Superior temporal gyrus (tissue), 1 donor: ENCODE measurements around the gene BARX2.

ENCODE experiments used
- DNase-seq: peaks from one replicate; pipeline ENCODE4 v3.0.0-alpha.2; 2016; ENCODE audit errors: extremely low spot score

The BARX2 gene

DNA sequence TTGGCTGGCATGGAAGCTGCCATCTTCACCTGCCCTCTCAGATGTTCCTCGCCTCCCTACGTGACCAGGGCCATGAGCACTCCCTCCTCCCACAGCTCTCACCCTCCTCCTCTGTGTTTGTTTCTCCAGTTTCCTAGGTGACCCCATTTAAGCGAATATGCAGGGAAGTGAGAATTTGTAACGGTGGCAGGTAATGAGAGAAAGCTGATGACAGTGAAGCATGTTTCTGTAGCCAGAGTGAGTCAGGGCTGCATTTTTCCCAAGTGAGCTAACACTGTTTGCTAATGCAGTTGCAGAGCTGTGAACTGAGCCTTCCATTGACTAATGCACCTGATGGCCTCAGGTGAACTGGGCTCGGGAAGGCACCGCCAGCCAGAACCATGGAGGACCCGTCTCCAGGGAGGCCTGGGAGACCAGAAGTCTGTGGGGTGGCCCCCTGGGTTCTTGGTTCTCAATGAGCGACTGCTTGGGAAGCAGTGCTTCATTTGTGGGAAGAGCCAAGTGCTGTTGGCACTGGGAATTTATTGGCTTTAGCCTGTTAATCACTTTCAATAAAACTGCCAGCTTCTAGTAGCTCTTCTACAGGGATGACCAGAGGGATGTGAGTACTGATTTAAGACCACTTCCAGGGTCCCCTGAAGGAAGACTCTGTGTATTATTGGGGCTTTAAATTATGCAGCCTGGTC, 64.5 kb downstream of the BARX2 start:
- DNase-seq = no peak

DNA sequence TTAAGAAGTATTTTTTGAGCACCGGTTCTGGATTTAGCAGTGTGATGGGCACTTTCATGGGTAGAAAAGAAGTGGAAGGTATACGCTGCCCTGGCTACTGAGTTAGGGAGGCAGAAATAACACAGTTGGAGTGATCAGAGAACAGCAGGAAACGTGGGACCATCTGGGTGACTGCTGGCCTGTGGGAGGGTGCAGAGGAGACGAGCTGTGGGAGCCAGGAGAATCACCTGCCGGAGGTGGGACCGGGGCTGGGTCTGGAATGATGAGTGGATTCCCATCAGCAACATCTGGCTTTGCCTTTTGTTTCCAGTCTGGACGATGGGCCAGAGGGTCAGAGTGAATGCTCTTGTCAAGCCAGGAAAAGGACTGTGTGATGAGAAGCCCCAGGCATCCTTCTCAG, 66.5 kb downstream of the BARX2 start:
- no peak for DNase-seq

DNA sequence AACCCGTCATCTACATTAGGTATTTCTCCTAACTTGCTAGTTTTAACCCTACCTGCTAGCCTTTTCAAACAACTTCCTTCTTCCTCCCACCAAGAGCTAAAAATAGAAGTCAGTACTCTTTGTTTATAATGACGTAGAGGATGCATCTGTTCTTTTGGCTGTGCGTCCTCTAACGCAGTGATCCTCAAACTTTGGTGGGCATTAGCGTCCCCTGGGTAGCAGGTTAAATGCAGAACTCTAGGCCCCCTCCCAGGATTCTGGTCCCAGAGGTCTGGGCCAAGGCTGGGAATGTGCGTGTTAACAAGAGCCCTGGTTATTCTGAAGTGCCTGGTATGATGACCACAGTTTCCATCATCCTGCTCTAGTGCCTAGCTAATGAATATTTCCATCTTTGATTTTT, 67.6 kb downstream of the BARX2 start:
- DNase-seq = no peak

DNA sequence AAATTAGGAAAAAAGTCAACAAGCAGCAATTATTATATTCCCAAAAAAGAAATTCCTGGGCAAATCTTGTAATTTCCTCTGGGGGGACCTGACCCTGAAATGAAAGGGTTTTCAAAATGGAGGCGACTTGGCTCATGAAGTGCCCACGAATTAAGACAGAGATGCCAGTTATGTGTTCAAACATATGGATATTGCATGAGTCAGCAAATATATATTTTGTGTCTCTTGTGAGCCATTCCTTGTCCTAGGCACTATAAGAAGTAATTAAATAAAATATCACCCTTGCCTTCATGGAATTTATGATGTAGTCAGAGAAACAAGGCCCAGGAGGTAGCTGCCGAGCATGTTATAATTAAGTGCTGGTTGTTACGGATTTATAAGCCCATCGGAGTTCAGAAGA, 68.6 kb downstream of the BARX2 start:
- DNase-seq = no peak

DNA sequence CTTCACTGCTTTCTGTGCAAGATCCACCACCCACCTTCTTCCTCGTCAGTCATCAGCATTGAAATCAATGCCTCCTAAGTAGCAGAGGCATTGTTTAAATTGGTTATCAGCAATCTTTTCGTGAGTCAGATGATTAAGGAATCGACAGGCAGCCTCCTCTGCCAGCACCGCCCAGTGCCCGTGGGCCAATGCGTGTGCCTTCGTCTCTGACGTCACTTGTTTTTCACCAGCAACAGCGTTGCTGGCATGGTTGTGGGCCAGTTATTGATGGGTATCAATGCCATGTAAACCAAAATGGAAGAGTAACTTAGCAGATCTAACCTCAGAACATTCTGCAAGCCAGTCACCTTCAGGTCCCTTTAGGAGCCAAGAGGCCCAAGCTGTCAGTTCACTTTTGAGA, 69.6 kb downstream of the BARX2 start:
- no peak for DNase-seq

DNA sequence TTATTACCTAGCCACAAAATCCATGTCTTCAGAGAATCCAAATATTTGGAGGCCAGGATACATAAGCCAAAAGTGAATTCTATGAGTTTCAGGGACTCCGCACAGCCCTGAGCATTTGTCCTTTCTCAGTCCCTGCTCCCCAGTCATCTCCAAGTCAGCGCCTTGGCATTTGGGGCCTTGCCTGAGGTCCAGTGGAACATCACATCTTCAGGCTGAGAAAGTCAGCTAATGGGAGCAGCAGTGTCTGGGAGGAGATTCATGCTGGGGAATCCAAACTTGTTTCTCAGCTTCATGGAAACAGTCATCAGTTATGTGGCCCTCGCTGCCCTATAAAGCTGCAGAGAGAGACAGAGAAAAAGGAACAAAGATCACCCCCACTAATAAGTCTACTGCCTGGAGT, 70.9 kb downstream of the BARX2 start:
- DNase-seq = no peak

DNA sequence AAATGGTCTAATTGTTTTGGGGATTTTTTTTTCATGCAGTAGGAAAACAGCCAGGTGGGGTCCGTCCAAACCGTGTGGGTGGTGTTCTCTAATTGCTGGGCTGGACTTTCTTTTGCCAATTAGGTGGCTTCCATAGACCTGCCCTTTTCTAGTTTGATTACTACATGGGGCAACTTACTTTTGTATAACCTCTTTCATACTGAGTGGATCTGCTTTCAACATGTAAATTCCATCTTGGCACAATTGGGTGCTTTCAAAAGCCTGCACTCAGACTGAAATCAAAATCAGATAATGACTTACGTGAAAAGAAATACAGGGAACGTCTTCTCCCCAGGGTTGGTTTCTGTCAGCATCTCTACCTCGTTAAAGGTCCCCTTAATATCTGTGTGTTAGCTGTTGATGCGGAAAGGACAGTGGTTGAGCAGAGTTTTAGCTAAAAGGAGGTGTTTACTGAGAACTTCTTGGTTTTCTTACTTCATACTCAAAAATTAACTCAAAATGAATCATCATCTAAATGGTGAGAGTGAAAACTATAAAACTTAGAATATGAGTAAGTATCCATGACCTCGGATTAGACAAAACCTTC, 72.1 kb downstream of the BARX2 start:
- no peak for DNase-seq

DNA sequence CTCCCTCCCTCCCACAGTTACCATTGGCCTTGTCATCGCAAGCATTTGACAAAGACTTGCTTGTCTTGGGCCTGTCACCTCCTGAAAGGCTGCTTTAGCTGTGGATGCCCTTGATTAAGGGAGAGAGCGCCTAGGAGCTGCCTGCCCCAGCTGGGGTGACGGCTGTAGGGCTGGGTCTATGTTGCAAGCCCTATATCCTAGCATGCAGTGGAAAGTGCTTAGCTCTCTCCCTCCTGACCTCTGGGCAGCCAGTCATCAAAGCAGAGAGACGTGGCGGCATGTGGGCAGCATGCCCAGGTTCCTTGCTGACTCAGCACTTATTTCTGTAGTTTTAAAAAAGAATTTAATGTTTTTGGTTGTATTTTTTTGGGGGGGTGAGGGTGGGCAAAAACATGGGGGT, 75.9 kb downstream of the BARX2 start:
- no peak for DNase-seq

DNA sequence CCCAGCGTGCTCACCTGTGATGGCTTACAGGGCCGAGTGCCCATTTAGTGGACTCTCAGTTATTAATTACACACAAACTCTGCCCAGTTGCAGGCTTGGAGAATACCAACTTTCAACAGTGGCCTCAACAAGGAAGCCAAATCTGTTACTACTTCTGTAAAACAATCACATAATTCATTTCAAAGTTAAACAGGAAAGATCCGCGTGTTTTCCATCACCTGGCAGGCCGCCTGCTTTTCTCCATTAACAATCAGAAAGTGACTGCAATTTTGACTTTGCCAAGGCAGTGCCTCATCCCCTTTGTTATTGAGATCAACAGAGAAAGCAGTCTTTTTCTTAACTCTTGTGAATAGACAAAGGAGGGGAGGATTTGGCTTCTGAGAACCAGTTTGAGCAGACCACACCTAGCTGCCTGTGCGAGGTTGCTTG, 77.7 kb downstream of the BARX2 start:
- peak; percentile 32 for DNase-seq

DNA sequence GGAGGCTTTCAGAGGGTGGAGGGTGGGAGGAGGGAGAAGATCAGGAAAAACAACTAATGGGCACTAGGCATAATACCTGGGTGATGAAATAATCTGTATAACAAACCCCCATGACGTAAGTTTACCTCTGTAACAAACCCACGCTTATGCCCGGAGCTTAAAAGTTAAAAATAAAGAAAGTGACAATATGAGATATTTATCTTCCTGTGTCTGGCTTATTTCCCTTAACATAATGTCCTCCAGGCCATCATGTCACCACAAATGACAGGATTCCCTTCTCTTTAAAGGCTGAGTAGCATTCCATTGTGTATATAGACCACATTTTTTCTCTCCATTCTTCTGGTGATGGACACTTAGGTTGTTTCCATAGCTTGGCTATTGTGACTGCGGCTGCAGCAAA, 79.5 kb downstream of the BARX2 start:
- no peak for DNase-seq

DNA sequence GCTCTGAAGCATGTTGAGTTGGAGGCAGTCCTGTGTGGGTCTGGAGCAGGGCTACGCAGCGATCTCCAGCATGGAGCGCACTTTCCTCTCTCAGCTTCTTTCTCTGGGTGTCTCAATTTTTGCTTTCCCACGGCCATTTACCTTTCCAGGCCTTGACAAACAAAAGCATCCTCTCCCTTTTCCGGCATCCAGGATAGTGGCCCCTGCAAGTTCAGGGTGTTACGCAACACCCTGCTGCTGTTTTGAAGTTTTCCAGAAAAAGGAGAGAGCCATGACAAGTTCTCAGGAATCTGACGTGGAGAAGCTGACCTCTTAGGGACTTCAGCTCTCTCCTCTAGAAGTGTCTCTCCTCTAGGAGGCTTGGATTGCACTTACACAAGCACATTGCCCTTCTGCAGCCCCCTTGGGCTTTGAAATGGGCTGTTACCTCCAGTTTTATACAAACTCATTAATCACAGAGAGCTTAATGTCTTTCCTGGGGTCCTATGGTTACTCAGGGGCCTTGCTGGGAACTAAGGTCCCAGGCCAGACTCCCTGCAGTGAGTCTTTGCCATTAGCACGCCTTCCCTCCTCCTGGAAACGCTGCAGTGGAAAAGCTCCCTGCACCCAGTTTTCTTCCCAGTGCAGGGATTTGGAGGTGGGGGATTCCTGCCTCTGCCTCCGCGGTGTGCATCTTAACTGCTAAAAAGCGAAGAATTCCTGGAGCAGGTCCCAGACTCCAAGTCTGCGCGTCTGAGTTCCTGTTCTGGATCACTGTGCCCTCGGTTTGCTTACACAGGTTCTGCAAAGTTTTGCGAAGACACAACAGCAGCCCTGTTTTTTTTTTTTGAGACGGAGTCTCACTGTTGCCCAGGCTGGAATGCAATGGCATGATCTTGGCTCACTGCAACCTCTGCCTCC, 80.4 kb downstream of the BARX2 start:
- no peak for DNase-seq

DNA sequence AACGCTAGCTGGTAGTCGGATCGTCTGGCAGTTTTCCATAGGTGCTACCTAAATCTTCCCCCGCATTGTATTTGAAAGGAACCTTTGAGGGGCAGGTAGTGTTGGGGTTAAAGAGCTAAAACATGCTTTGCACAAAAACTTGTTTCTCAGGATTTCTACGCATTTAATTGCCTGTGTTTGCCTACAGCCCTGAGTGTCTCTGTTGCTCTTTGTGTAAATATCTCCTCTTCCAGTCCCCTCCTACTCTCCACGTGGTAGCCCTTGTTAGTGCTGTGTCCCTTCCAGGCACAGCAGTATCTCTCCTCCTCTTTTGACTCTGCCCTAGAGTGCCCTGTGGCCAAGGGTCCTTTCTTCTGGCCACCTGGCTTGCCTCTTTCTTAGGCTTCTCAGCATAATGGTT, 81.7 kb downstream of the BARX2 start:
- DNase-seq = no peak

DNA sequence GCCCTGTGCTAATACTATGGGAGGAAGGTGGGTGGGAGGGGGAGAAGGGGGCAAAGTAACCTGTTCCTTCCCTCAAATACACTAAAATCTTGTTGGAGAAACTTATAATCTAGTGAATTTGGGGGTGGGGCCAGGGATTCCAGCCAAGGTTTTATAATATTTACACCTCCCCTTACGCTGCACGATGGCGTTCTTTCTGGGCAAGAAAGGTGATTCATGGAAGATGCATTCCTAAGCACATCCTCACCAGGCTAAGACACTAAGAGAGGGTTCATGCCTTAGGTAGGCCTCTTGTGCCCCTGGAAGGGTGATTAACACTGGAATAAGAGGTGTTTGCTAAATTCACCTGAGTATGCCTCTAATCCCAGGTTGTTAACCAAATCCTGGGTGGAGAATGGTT, 82.6 kb downstream of the BARX2 start:
- no peak for DNase-seq

DNA sequence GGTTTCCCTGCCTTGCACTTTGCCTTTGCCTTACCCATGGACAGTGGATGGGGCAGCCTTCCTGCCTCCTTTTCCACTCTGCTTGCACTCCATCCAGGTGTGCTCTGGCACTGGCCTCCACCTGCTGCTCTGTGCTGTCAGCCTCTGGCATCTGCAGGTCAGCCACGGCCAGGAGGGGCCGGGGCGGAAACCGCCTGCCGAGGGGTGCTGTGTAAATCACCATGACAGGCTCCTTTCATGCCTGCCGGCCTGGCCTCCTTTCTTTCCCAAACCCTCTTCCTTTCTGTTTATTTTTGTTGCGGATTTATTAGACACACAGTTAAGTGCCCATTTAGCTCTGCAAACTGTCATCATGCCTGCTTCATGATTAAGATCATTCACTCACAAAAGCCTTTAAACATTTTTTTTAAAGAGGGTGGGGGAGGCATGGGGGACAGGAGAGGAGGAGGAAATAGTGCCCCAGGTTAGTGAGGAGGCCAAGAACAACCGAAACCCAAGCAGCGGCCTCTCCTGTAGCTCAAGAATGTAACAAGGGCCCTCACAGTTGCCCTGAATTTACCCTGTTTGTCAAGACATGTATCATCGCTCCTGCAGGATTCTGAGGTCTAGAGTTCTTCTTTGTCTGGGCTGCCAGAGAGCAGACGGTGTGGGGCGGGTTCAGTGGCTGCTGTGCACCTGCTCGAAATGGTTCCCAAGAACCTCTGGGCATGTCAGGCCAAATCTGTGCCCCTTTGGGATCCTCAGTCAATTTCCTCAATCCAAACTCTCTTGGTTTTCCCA, 83.3 kb downstream of the BARX2 start:
- DNase-seq = no peak

DNA sequence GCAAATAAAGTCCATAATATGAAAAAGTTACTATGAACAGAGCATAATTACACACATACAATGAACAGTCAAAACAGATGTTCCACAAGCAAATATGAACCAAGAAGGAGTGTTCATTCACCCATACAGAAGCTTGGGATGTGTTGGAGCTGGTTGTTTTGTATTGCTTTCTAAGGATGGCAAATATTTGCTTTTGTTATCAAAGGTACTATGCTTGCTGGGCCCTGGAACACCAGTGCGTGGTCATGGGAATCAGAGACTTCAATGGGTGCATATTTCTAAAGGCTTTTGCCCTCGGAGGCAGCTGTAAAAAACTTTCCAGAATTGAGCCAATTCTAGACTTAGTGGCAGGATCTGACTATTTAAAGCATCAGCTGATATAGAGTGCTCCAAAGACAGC, 85.1 kb downstream of the BARX2 start:
- DNase-seq = no peak

DNA sequence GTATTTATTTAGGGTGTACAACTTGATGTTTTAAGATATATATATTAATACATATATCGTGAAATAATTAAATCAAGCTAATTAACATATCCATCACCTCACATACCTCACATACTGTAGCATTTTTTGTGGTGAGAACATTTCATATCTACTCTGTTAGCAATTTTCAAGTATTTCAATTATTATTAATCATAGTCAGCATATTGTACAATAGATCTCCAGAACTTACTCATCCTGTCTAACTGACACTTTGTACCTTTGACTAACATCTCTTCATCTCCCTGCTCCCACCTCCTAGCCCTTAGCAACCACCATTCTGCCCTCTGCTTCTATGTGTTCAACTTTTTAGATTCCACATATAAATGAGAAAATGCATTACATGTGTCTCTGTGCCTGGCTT, 108.4 kb downstream of the BARX2 start:
- no peak for DNase-seq

DNA sequence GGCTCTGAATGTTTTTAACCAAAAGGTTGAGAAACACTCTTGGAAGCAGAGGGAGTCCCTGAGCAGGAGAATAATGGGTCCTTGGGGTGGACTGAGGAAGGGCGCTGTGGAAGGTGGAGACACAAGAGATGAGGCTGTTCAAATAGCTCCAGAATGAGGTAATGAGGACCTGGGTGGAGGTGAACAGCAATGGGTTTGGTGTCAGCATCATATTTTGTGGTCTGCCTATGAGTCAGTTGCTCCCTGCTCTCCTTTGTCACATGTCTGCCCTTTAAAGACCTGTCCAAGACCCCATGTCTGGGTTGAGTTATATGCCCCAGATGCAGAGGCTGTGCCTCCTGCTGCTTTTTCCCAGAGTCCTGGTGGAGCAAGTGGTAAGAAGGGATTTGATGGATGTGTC, 113.6 kb downstream of the BARX2 start:
- no peak for DNase-seq

DNA sequence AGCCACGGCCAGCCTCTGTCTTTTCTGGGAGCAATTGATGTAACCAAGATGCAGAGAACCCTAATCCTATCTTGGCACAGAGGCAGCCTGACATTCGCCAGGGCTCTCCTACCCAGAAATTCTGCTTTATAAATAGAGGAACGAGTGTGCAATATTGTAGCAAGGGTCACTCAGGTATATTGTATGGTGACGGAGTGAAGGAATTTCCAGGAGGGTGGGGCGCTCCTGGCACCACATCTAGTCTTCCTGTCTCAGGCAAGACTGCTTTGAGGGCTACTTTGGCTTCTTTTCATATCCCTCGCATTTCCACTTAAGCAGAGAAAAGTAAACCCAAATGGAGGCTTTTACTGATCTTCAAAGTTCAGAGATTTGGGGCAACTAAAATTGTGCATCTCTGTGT, 114.4 kb downstream of the BARX2 start:
- no peak for DNase-seq

DNA sequence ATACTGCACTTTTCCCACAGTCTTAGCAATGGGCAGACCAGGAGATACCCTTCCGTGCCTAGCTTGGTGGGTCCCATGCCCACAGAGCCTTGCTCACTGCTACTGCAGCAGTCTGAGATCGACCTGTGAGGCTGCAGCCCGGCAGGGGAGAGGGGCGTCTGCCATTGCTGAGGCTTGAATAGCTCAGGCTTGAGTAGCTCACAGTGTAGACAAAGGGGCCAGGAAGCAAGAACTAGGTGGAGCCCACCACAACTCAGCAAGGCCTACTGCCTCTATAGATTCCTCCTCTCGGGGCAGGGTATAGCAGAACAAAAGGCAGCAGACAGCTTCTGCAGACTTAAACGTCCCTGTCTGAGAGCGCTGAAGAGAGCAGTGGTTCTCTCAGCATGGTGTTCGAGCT, 118.1 kb downstream of the BARX2 start:
- DNase-seq = no peak
